ENCODE data around the gene PALB2. TPM values are rescaled to one million over a fixed set of nuclear protein-coding genes. Genes with fewer than 3 reads are reported as not detected.
A peak's percentile ranks its signal among the peaks of the same experiment; 100 is the strongest.

The PALB2 gene
- total and polyA plus RNA-seq, 2 of the 13 experiments (the other 11 are each of a cell fraction or from before 2014, with no cell fraction given), result 12.1 to 40.9 TPM

- TF ChIP-seq ARHGAP35 (CRISPR knock-in tag; IDR thresholded peaks at IDR 0.05; ENCODE audit: borderline replicate concordance) (peak; percentile 56), FOXK1 (CRISPR knock-in tag; IDR thresholded peaks at IDR 0.05; ENCODE audit: borderline replicate concordance, low read depth) (peak; percentile 90; the same call in 1 of the 2 replicates), CCAR2 (optimal IDR thresholded peaks at IDR 0.05; ENCODE audit: low read depth, low read length) (no peak), NBN (conservative IDR thresholded peaks at IDR 0.05) (no peak), RFXANK (CRISPR knock-in tag; IDR thresholded peaks at IDR 0.05) (0 out of 2 replicates have a peak, but pooled peaks have one; percentile 28), PHF21A (CRISPR knock-in tag; IDR thresholded peaks at IDR 0.05) (peak; percentile 67), ZBTB37 (CRISPR knock-in tag; IDR thresholded peaks at IDR 0.05) (no peak), MTF2 (CRISPR knock-in tag; IDR thresholded peaks at IDR 0.05; ENCODE audit: borderline replicate concordance) (no peak), ZSCAN22 (CRISPR knock-in tag; IDR thresholded peaks at IDR 0.05) (no peak), ZNF672 (CRISPR knock-in tag; IDR thresholded peaks at IDR 0.05) (peak; percentile 99), REST (IDR thresholded peaks at IDR 0.05; ENCODE audit: borderline replicate concordance in 1 of 2, low read depth in 1 of 2, low read length in 2 of 2) (peak in 1 of 2 experiments; percentile 32; a peak in 1 of 4 replicates), ZFP1 (CRISPR knock-in tag; IDR thresholded peaks at IDR 0.05) (0 out of 2 replicates have a peak, but pooled peaks have one; percentile 44), CAMTA2 (CRISPR knock-in tag; IDR thresholded peaks at IDR 0.05; ENCODE audit: borderline replicate concordance) (peak; percentile 94; the same call in 1 of the 2 replicates), ETV5 (CRISPR knock-in tag; IDR thresholded peaks at IDR 0.05; ENCODE audit: borderline replicate concordance) (peak; percentile 64; the same call in 1 of the 2 replicates), SKI (IDR thresholded peaks at IDR 0.05; ENCODE audit: partially characterized antibody) (peak; percentile 43), ESRRA (CRISPR knock-in tag; IDR thresholded peaks at IDR 0.05; ENCODE audit: low read depth) (0 out of 2 replicates have a peak, but pooled peaks have one; percentile 31), ZNF543 (CRISPR knock-in tag; IDR thresholded peaks at IDR 0.05) (no peak), TBX2 (CRISPR knock-in tag; IDR thresholded peaks at IDR 0.05; ENCODE audit: borderline replicate concordance) (peak; percentile 74), ATF3 (CRISPR knock-in tag; IDR thresholded peaks at IDR 0.05) (peak; percentile 51; the same call in 1 of the 2 replicates), MEIS2 (CRISPR knock-in tag; IDR thresholded peaks at IDR 0.05) (peak; percentile 86), ZNF343 (CRISPR knock-in tag; IDR thresholded peaks at IDR 0.05) (peak; percentile 88), NR2F6 (IDR thresholded peaks at IDR 0.05) (no peak), NR2F6 (CRISPR knock-in tag; IDR thresholded peaks at IDR 0.05) (0 out of 2 replicates have a peak, but pooled peaks have one; percentile 33), IRX3 (CRISPR knock-in tag; IDR thresholded peaks at IDR 0.05; ENCODE audit: borderline replicate concordance, low read depth) (peak; percentile 100), HNRNPH1 (optimal IDR thresholded peaks at IDR 0.05; ENCODE audit: low read depth, low read length) (peak; percentile 17), KAT2B (IDR thresholded peaks at IDR 0.05; ENCODE audit: borderline replicate concordance, low read depth, low read length) (no peak)
These were observed 37.5 kb upstream of the PALB2 start, which contains the start of gene PLK1 (continued) for GRCh38 chr16:23678430-23679273.

All from HepG2 (cell line).